22Rv1 (cell line): ENCODE data around the gene SH3TC2.

Source experiments
- H3K27ac ChIP-seq: fragments of 450-650 bp; 2 replicates; pipeline ENCODE4 v1.5.1; 2017
- ZFX ChIP-seq: fragments of 450-650 bp; IDR thresholded peaks from 2 replicates; pipeline ENCODE4 v1.6.1; 2017; ENCODE audit warnings: antibody characterized with exemption, borderline replicate concordance
- TF ChIP-seq, protein P1 (sequence below): fragments of 450-650 bp; IDR thresholded peaks from 2 replicates; pipeline ENCODE4 v1.5.1; 2017; ENCODE audit warnings: mild to moderate bottlenecking

The SH3TC2 gene

DNA sequence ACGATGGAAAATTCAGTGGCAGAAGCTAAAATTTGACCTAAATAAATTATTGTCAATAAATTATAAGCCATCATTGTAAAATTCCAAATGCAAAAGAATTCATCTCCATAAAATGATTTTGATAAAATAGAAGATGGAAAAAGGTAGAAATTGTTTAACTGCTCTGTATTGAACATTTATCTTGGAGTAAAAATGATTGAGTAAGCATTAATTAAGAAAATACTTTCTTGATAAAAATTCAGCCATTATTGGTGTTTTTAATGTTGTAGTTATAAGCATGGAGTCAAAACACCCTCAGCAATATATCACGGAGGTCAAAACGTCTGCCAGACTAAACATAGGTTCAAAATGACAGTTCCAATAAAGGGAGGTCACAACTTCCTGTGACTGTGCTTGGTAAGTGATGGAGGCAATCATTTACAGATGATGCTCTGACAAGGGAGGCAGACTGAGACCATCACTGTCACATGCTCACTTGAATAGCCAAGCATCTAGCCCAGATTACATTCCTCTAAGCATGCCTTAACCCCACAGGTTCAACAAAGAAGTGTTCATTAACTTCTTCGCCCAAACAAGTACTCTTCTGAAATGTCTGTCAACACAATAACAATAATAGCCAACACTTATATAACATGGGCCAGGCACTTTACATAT lies 69.5 kb downstream of the SH3TC2 start:
- no peak overlapping the region for H3K27ac ChIP-seq
- TF ChIP-seq, protein P1, sequence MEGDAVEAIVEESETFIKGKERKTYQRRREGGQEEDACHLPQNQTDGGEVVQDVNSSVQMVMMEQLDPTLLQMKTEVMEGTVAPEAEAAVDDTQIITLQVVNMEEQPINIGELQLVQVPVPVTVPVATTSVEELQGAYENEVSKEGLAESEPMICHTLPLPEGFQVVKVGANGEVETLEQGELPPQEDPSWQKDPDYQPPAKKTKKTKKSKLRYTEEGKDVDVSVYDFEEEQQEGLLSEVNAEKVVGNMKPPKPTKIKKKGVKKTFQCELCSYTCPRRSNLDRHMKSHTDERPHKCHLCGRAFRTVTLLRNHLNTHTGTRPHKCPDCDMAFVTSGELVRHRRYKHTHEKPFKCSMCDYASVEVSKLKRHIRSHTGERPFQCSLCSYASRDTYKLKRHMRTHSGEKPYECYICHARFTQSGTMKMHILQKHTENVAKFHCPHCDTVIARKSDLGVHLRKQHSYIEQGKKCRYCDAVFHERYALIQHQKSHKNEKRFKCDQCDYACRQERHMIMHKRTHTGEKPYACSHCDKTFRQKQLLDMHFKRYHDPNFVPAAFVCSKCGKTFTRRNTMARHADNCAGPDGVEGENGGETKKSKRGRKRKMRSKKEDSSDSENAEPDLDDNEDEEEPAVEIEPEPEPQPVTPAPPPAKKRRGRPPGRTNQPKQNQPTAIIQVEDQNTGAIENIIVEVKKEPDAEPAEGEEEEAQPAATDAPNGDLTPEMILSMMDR = no peak
- no peak for TF ChIP-seq ZFX

- TF ChIP-seq, protein P1 = no peak
- TF ChIP-seq ZFX = no peak
- no peak overlapping the region for H3K27ac ChIP-seq
Observed at GRCh38 chr5:148992265-148992664, 70.6 kb downstream of the SH3TC2 start.

GRCh38 chr5:148991566-148991965 lies 71.3 kb downstream of the SH3TC2 start:
- no peak overlapping the region for H3K27ac ChIP-seq
- TF ChIP-seq, protein P1 = no peak
- TF ChIP-seq ZFX = no peak

DNA sequence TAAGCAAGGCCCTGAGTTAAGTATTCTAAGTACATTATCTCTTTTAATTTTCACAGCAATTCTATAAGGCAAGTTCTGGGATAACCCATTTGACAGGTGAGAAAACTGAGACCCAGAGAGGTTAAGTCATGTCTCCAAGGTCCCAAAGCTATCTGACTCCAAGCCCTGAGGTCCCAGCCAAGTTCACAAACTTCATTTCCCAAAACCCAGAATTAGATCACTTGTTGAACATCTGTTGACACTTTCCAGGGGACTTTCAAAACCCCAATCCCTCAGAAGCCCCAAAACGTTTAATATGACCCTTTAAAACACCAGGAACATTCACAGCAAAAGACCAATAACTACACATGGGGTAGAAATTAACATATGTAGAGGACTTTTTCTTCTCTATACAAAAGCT lies 72.0 kb downstream of the SH3TC2 start:
- TF ChIP-seq, protein P1 = no peak
- no peak for TF ChIP-seq ZFX
- H3K27ac ChIP-seq = no peak overlapping the region

- no peak overlapping the region for H3K27ac ChIP-seq
- TF ChIP-seq ZFX = no peak
- TF ChIP-seq, protein P1 = no peak
Observed at GRCh38 chr5:148989567-148989966, 73.3 kb downstream of the SH3TC2 start.

GRCh38 chr5:148988328-148988727 lies 74.5 kb downstream of the SH3TC2 start:
- no peak overlapping the region for H3K27ac ChIP-seq
- TF ChIP-seq, protein P1 = no peak
- TF ChIP-seq ZFX = no peak

DNA sequence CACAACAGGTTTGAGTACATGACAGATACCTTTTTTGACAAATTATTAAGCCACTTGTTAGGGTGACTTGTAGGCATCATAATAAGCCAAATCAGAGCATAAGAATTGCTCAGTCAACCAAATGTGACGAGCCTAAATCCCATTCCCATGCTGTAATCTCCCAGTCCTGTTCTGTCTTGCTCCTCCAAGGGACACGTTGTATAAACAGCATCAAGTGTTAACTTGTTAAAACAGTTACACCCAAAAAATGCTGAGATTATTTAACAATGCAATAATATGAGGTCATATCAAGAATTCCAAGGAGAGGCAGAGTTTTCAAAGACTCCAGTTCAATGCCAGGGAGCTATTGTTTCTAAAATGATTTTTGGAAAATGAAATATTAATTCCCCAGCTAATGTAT lies 76.2 kb downstream of the SH3TC2 start:
- TF ChIP-seq, protein P1 = no peak
- no peak for TF ChIP-seq ZFX
- no peak overlapping the region for H3K27ac ChIP-seq
